ENCODE data around the gene GREM2.
A peak's percentile ranks its signal among the peaks of the same experiment; 100 is the strongest.

GREM2 gene

DNA sequence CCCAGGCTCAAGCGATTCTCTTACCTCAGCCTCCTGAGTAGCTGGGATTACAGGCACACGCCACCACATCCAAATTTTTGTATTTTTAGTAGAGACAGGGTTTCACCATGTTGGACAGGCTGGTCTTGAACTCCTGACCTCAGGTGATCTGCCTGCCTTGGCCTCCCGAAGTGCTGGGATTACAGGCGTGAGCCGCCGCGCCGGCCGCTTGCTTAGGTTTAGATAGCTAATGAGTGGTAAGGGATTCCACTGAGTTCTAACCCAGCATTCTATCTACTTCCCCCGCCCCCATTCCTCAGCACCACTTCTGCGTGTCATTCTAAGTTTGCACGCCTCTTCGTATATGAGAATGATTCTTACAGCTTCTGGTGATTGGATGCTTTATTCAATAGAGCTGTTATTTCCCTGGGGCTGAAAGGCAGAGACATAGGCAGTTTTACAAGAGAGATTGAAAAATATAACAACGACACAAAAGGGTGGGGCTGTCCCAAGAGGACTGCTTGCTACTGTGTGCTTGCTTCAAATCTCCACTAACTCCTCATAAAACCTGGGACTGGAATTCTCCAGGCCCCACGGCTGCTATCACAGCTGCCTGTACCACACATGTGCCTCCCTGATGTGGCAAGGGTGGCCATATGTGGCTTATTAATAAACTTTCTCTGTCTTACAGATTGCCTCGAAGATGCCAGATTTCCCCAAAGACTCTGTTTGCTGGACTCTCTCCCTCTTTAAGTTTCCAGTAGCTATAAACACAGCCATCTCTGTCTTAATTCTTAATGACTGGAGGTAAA, 23.7 kb upstream of the GREM2 start:
- no peaks in the 10 kb centered on the region for H3K27me3 ChIP-seq (ENCODE audit: control insufficient read depth, insufficient read depth, low read length)

DNA sequence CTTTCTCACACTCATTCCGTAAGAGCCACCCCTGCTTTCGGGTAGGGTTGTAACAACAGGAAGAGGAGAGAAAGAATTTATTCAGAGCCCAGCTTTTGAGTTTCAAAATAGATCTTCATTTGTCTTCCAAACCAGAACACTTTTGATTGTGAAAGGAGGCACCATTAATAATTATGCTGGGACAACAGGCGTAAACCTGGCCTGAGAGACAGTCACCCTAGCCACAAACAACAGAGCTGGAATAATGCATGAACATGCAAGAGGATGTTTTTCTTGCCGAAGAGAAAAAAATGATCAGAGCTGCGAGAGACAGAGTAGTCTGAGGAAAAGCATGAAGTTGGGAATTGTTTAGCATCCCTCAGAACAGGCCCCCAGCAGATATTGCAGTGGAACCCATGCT, 18.5 kb upstream of the GREM2 start:
- Histone ChIP-seq H3K9me3 (ENCODE audit: control insufficient read depth, insufficient read depth, low read length) (no peaks in the 10 kb centered on the region), H3K9ac (ENCODE audit: low read depth, low read length) (no peak overlapping the region), H3K27ac (ENCODE audit: low read depth, low read length) (no peak overlapping the region), H3K4me1 (ENCODE audit: control insufficient read depth, insufficient read depth, low read length) (peaks cover 12% of the 10 kb centered on the region), H3K4me3 (ENCODE audit: low read depth, low read length) (0 out of 2 replicates have a peak overlapping the region, but pooled peaks have one; percentile 26), H3K27me3 (ENCODE audit: control insufficient read depth, insufficient read depth, low read length) (no peaks in the 10 kb centered on the region), H3K36me3 (ENCODE audit: control insufficient read depth, insufficient read depth, low read length) (no peaks in the 10 kb centered on the region)

More for the DNA sequence above, 23.7 kb upstream of the GREM2 start:
- H3K27ac ChIP-seq (ENCODE audit: low read depth, low read length) = no peak overlapping the region
- H3K4me3 ChIP-seq (ENCODE audit: low read depth, low read length) = no peak overlapping the region
- H3K4me1 ChIP-seq (ENCODE audit: control insufficient read depth, insufficient read depth, low read length) = peaks cover 3% of the 10 kb centered on the region
- H3K9ac ChIP-seq (ENCODE audit: low read depth, low read length) = no peak overlapping the region
- no peaks in the 10 kb centered on the region for H3K36me3 ChIP-seq (ENCODE audit: control insufficient read depth, insufficient read depth, low read length)
- no peaks in the 10 kb centered on the region for H3K9me3 ChIP-seq (ENCODE audit: control insufficient read depth, insufficient read depth, low read length)

DNA sequence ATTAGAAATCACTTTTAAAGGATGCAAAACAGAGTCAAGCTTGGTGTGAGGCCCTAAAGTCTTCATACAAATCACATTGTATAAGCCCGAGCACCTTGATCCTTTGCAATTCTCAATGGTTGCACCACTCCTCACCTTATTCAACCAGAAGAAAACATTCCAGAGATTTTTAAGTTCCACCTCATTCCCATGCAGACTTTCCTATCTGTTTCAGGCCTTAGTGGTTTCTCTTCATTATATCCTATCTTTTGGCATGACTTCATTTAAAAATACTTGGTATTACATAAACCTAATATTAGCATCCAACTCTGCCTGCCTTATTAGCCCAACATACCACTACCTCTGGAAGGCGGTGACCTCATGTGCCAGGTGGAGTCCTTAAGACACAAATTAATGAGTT, 9.3 kb upstream of the GREM2 start:
- no peaks in the 10 kb centered on the region for H3K36me3 ChIP-seq (ENCODE audit: control insufficient read depth, insufficient read depth, low read length)
- no peak overlapping the region for H3K9ac ChIP-seq (ENCODE audit: low read depth, low read length)
- H3K27me3 ChIP-seq (ENCODE audit: control insufficient read depth, insufficient read depth, low read length) = no peaks in the 10 kb centered on the region
- peaks cover 6% of the 10 kb centered on the region; the same call in 1 of the 2 replicates for H3K4me1 ChIP-seq (ENCODE audit: control insufficient read depth, insufficient read depth, low read length)
- no peaks in the 10 kb centered on the region for H3K9me3 ChIP-seq (ENCODE audit: control insufficient read depth, insufficient read depth, low read length)
- no peak overlapping the region for H3K27ac ChIP-seq (ENCODE audit: low read depth, low read length)
- no peak overlapping the region for H3K4me3 ChIP-seq (ENCODE audit: low read depth, low read length)

DNA sequence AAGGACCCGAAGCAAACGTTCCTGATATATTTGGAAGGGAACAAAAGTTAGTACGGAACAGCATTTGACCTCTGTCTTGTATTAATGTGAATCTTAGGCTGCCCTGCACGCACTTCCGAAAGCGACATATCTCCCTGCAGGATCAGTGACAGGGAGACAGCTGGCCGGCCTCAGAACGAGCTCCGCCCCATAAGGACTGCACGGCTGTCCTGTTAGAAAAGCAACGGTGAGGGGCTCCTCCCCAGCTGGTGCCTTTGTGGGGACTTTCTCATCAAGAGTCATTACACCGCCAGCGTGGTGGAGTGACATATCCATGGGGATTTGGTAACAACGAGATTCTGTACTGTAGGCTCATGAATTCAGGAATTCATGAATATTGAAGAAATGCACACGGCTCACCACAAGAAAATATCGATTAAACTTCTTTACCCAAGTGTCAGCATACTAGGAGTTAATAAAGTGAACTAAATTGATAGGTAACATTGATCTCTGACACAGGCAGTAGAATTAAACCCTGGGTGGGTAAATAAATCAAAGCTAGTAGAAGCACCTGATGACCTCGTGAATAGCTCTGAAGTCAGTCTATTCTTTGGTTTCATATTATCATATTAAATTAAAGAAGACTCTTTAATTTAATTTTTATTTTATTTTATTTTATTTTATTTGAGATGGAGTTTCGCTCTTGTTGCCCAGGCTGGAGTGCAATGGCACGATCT, 8.1 kb upstream of the GREM2 start:
- Histone ChIP-seq H3K4me3 (ENCODE audit: low read depth, low read length) (no peak overlapping the region), H3K9ac (ENCODE audit: low read depth, low read length) (no peak overlapping the region), H3K27ac (ENCODE audit: low read depth, low read length) (no peak overlapping the region), H3K27me3 (ENCODE audit: control insufficient read depth, insufficient read depth, low read length) (no peaks in the 10 kb centered on the region), H3K36me3 (ENCODE audit: control insufficient read depth, insufficient read depth, low read length) (no peaks in the 10 kb centered on the region), H3K4me1 (ENCODE audit: control insufficient read depth, insufficient read depth, low read length) (peaks cover 11% of the 10 kb centered on the region; the same call in 1 of the 2 replicates), H3K9me3 (ENCODE audit: control insufficient read depth, insufficient read depth, low read length) (no peaks in the 10 kb centered on the region)

DNA sequence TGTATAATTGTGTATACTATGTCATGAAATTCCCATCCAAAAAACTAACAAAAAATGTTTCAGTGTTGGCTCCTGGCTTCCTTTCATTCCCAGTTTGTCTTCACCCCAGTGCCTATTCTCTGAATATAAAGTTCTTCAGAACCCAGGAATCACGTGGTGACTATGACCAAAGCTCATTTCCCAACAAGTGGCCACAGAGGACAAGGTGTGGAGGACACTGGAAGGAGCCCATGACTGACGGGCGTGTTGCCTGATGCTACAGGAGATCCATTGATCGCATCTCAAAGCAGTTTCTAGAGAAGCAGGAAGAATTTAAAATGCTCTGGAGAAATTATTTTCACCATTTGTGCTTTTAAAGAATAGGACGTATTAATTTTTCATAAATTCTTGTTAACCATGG, 7.4 kb upstream of the GREM2 start:
- Histone ChIP-seq H3K4me1 (ENCODE audit: control insufficient read depth, insufficient read depth, low read length) (peaks cover 16% of the 10 kb centered on the region; the same call in 1 of the 2 replicates), H3K9me3 (ENCODE audit: control insufficient read depth, insufficient read depth, low read length) (no peaks in the 10 kb centered on the region), H3K4me3 (ENCODE audit: low read depth, low read length) (no peak overlapping the region), H3K27ac (ENCODE audit: low read depth, low read length) (no peak overlapping the region), H3K36me3 (ENCODE audit: control insufficient read depth, insufficient read depth, low read length) (no peaks in the 10 kb centered on the region), H3K27me3 (ENCODE audit: control insufficient read depth, insufficient read depth, low read length) (no peaks in the 10 kb centered on the region), H3K9ac (ENCODE audit: low read depth, low read length) (no peak overlapping the region)

DNA sequence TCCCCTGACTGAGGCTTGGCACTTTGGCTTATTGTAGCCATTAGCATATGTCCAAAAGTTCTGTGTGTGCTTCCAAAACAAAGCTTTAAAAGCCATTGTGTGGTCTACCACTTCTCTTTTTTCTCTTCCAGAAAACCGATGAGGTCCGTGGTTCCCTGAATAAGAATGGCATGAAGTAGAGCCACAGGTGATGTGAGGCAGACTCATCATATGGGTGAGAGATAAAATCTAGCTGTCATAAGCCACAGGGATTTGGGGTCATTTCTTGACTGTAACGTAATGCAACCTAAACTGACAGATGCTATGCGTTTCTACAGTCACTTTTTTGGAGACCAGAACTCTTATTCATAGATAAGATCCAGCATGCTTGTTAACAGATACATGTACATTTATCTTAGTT, 7.0 kb upstream of the GREM2 start:
- Histone ChIP-seq H3K9me3 (ENCODE audit: control insufficient read depth, insufficient read depth, low read length) (no peaks in the 10 kb centered on the region), H3K27me3 (ENCODE audit: control insufficient read depth, insufficient read depth, low read length) (no peaks in the 10 kb centered on the region), H3K9ac (ENCODE audit: low read depth, low read length) (no peak overlapping the region), H3K4me1 (ENCODE audit: control insufficient read depth, insufficient read depth, low read length) (peaks cover 16% of the 10 kb centered on the region; the same call in 1 of the 2 replicates), H3K36me3 (ENCODE audit: control insufficient read depth, insufficient read depth, low read length) (no peaks in the 10 kb centered on the region), H3K27ac (ENCODE audit: low read depth, low read length) (no peak overlapping the region), H3K4me3 (ENCODE audit: low read depth, low read length) (no peak overlapping the region)

DNA sequence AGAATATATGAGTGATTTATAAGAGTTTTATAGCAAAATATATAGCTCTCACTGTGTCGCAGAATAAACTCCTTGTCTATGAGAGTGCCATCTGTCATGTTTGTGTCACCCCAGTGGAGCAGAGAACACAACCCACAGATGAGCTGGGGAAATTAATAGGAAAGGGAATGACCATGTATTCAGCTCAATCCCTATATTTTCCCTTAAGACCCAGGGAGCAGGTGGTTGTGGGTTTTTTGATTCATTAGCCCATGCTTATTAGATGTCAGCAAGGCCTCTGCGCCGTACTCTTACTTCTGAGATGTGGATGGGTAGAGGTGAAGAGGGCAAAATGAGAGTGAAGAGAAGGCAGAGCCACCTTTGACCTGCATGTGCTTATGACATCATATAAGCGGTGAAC, 4.1 kb upstream of the GREM2 start:
- H3K4me3 ChIP-seq (ENCODE audit: low read depth, low read length) = no peak overlapping the region
- H3K36me3 ChIP-seq (ENCODE audit: control insufficient read depth, insufficient read depth, low read length) = no peaks in the 10 kb centered on the region

DNA sequence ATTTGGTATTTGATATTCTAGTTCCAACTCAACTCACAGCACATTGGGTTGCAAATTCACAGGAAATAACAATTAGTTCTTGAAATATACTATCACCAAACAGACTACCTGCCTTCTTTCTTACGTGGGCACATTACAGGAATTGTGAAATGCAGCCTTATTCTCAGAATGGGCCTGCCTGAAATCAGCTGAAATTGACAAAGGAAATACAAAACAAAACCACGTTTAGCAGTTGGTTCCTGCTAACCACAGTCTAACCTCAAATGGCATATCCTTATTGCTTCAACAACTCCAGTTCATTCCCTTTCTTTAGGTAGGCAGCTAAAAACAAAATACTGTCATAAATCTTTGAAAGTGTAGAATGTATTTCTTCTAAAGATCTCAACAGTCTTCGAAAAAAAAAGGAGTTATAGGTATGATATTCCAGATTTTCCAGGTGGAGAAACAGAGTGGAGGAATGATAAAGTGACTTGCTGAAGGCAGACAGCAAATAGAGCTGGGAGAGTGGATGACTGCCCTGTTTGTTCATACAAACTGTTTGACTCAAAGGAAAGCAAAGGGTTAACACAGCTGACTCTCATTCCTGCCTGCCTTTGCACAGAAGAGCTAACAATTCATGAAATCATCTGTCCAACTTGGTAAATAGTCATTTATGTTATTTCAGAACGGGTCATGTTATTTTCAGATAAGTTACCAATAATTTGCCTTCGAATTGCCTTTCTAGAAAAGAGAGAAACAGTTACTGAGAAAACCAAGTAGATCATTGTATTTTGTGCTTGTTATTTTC, 1.6 kb upstream of the GREM2 start:
- no peak overlapping the region for H3K9ac ChIP-seq (ENCODE audit: low read depth, low read length)
- H3K27me3 ChIP-seq (ENCODE audit: control insufficient read depth, insufficient read depth, low read length) = peaks cover 27% of the 10 kb centered on the region
- H3K36me3 ChIP-seq (ENCODE audit: control insufficient read depth, insufficient read depth, low read length) = no peaks in the 10 kb centered on the region
- H3K4me3 ChIP-seq (ENCODE audit: low read depth, low read length) = no peak overlapping the region; the same call in 1 of the 2 replicates
- no peaks in the 10 kb centered on the region for H3K9me3 ChIP-seq (ENCODE audit: control insufficient read depth, insufficient read depth, low read length)
- H3K27ac ChIP-seq (ENCODE audit: low read depth, low read length) = peak overlapping the region; percentile 28
- H3K4me1 ChIP-seq (ENCODE audit: control insufficient read depth, insufficient read depth, low read length) = peaks cover 58% of the 10 kb centered on the region

More for the DNA sequence above, 4.1 kb upstream of the GREM2 start:
- Histone ChIP-seq H3K4me1 (ENCODE audit: control insufficient read depth, insufficient read depth, low read length) (peaks cover 37% of the 10 kb centered on the region), H3K27me3 (ENCODE audit: control insufficient read depth, insufficient read depth, low read length) (peaks cover 12% of the 10 kb centered on the region), H3K9ac (ENCODE audit: low read depth, low read length) (no peak overlapping the region), H3K9me3 (ENCODE audit: control insufficient read depth, insufficient read depth, low read length) (no peaks in the 10 kb centered on the region), H3K27ac (ENCODE audit: low read depth, low read length) (no peak overlapping the region)

DNA sequence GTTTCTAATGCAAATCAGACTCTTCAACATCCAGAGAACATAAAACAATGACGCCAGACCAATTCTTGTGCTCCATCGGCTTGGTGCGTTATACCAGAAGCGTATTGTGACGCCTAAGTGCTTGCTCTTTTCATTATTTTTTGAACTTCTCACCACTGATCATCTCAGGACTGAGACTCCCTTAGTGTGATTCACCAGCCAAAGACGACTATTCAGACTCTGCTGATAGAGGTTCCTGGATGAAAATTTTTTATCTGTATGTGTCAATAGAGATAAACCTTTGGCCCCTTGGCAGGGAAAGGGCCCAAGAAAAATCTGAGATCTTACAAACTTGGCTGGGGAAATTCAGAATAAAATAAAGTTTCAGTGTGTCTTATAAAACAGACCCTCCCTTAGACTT, 856 bp upstream of the GREM2 start:
- Histone ChIP-seq H3K36me3 (ENCODE audit: control insufficient read depth, insufficient read depth, low read length) (no peaks in the 10 kb centered on the region), H3K4me3 (ENCODE audit: low read depth, low read length) (no peak overlapping the region; the same call in 1 of the 2 replicates), H3K4me1 (ENCODE audit: control insufficient read depth, insufficient read depth, low read length) (peaks cover 61% of the 10 kb centered on the region), H3K9me3 (ENCODE audit: control insufficient read depth, insufficient read depth, low read length) (no peaks in the 10 kb centered on the region), H3K9ac (ENCODE audit: low read depth, low read length) (no peak overlapping the region), H3K27me3 (ENCODE audit: control insufficient read depth, insufficient read depth, low read length) (peaks cover 27% of the 10 kb centered on the region), H3K27ac (ENCODE audit: low read depth, low read length) (no peak overlapping the region)

DNA sequence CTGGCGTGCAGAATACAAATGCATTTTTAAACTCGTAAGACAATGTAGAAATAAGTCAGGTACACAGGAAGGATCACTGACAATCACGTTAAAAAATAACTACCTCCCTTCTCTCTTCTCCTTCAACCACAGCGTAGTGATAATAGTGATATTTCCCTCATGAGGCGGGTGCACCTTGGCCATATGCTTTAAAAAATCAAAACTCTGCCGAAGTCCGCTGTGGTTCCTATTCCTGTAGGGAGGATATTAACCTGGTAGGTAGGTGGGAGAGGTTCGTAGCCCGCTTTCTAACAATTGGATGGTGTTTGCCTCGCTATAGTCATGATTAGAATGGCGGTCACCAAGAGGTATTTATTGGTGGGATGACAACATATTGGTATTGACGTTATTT, 732 bp downstream of the GREM2 start:
- Histone ChIP-seq H3K36me3 (ENCODE audit: control insufficient read depth, insufficient read depth, low read length) (no peaks in the 10 kb centered on the region), H3K4me3 (ENCODE audit: low read depth, low read length) (peak overlapping the region; percentile 74), H3K4me1 (ENCODE audit: control insufficient read depth, insufficient read depth, low read length) (peaks cover 61% of the 10 kb centered on the region), H3K9me3 (ENCODE audit: control insufficient read depth, insufficient read depth, low read length) (no peaks in the 10 kb centered on the region), H3K9ac (ENCODE audit: low read depth, low read length) (no peak overlapping the region), H3K27me3 (ENCODE audit: control insufficient read depth, insufficient read depth, low read length) (peaks cover 27% of the 10 kb centered on the region), H3K27ac (ENCODE audit: low read depth, low read length) (no peak overlapping the region)

Data from HUES48 (cell line).